Prostate gland (tissue), 2 donors: ENCODE data around the gene PMPCA. TPM values are rescaled to one million over a fixed set of nuclear protein-coding genes. Genes with fewer than 3 reads are reported as not detected.

Experiments
- DNase-seq: peaks from one replicate; pipeline ENCODE4 v3.0.0-alpha.2; 2019; ENCODE audit warnings: low spot score
- H3K27ac ChIP-seq, 2 donors: fragments of 200-600 bp; sonication (generic); 2 replicates each; pipeline ENCODE4 v1.5.1; 2017 to 2019
- H3K27me3 ChIP-seq: fragments of 200-600 bp; sonication (generic); replicated peaks from 2 replicates; pipeline ENCODE4 v1.5.1; 2019; ENCODE audit not compliant: insufficient read depth
- H3K36me3 ChIP-seq, 2 donors: fragments of 200-600 bp; sonication (generic); 1 replicate in 1 of 2; 2 replicates in 1 of 2; pipeline versions ENCODE4 v1.5.1 to v1.8.1; 2017 to 2019
- H3K4me1 ChIP-seq: fragments of 200-600 bp; sonication (generic); replicated peaks from 2 replicates; pipeline ENCODE4 v1.5.1; 2019
- H3K4me3 ChIP-seq, 2 donors: fragments of 200-600 bp; sonication (generic); 2 replicates each; pipeline ENCODE4 v1.5.1; 2017 to 2019
- H3K9me3 ChIP-seq: fragments of 200-600 bp; sonication (generic); 2 replicates; pipeline ENCODE4 v1.5.1; 2017
- CTCF ChIP-seq, 4 experiments: fragments of 200-600 bp in 2 of 4; fragments of 450-650 bp in 2 of 4; sonication (generic) in 2 of 4; IDR thresholded peaks; 1 replicate in 3 of 4; 2 replicates in 1 of 4; pipeline ENCODE4 v1.5.1; 2016 to 2019; ENCODE audit warnings: antibody characterized with exemption in 4 of 4, mild to moderate bottlenecking in 2 of 4, moderate library complexity in 2 of 4
- POLR2A ChIP-seq: fragments of 450-650 bp; IDR thresholded peaks from one replicate; pipeline ENCODE4 v1.6.1; 2016; ENCODE audit warnings: antibody characterized with exemption, mild to moderate bottlenecking
- POLR2AphosphoS5 ChIP-seq: sonication (generic); formaldehyde crosslinking; IDR thresholded peaks from one replicate; pipeline ENCODE4 v1.6.1; 2017; ENCODE audit warnings: antibody characterized with exemption
- WGBS: methylation state at CpG from one replicate; pipeline ENCODE4 v1.1.5; 2018; 5-methylcytosine and 5-hydroxymethylcytosine counted together
- intact Hi-C: fragments of 100-400 bp; cut with DNase I; formaldehyde crosslinking; loops from one replicate; pipeline ENCODE4 v1.14.2; 2022
- total RNA-seq, 2 donors: library from RNA; depleted of rRNA; stranded (reverse); fragments of >200 nt; gene quantifications; one replicate each; pipeline ENCODE4 v1.1.0, GENCODE V29; 2016

PMPCA gene
- total RNA-seq, 2 donors from 2014 or later = 29.2 to 58.7 TPM

DNA sequence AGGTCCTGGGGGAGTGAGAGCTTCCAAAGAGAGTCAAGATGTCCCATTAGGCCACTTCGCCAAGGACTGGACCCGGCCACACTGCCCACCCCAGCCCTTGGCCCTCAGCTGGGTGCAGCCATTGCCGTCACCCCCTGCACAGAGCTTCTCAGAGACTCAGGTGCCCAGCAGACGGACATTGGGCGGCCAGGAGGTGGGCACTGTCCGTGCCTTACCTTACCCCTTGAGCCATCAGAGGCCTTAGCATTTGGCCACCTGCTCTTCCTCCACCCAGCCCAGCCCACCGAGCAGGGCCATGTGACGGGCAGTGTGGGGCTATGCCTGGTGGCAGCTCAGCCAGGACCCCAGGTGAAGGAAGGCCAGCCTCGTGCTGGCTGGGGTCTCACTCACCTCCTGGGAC is 43.6 kb upstream of the PMPCA start:
- no peaks in the 10 kb centered on the region for H3K27me3 ChIP-seq
- no peak for DNase-seq
- H3K9me3 ChIP-seq = no peaks in the 10 kb centered on the region
- H3K4me3 ChIP-seq = no peak overlapping the region
- no peaks in the 10 kb centered on the region for H3K4me1 ChIP-seq
- TF ChIP-seq POLR2A (no peak), CTCF (IDR thresholded peaks at IDR 0.05) (no peak), POLR2AphosphoS5 (no peak)
- H3K27ac ChIP-seq = no peak overlapping the region
- intact Hi-C loops = no loop called here
- WGBS = 95% methylated on average over 6 of the region's 9 CpGs
- no peaks in the 10 kb centered on the region for H3K36me3 ChIP-seq

DNA sequence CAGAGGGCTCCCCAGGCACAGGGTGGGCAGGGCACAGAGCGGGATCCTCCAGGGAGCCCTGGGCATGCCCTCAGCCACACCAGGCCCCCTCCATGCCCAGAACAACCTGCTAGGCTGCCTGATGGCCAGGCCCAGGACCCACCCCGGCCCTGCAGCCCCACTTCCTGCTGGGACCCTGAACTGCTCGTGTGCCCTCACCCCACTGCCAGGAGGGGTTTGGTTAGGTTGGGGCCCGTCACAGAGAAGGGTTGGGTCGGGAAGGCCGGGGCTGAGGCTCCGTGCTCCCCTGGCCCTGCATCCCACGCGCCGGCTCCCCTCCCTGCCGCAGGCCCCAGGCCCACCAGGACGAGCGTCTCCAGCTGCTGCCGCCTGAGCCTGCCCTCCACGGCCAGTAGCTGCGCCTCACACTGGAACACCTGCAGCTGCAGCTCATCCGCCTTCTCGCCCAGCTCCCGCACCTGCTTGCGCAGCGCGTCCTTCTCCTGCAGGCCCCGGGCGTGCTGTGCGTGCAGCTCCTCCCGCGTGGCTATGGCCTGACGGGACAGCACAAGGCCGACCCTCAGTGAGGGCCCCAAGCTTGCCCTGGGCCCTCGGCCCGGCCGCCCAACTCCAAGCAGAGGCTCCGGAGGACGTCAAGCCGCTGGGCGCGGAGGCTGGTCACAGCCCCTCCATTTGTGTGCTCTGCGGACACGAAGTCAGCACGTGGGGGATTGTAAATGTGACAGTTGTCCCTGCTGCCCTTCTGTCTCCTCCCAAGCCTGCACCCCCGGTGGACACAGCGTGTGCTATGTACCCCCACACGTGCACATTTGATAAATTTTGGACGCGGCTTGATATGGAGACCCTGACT is 42.9 kb upstream of the PMPCA start:
- TF ChIP-seq POLR2A (no peak), CTCF (IDR thresholded peaks at IDR 0.05) (no peak), POLR2AphosphoS5 (no peak)
- Histone ChIP-seq H3K4me3 (no peak overlapping the region), H3K9me3 (no peaks in the 10 kb centered on the region), H3K27ac (no peak overlapping the region), H3K36me3 (no peaks in the 10 kb centered on the region), H3K4me1 (no peaks in the 10 kb centered on the region), H3K27me3 (no peaks in the 10 kb centered on the region)
- WGBS = 82% methylated on average over 40 of the region's 45 CpGs
- DNase-seq = no peak
- intact Hi-C loops = no loop called here

GRCh38 chr9:136368190-136368589 is 42.3 kb upstream of the PMPCA start:
- no peak for TF ChIP-seq POLR2AphosphoS5
- no peaks in the 10 kb centered on the region for H3K27me3 ChIP-seq
- 76% methylated on average over 17 of the region's 18 CpGs for WGBS
- H3K27ac ChIP-seq = no peak overlapping the region
- H3K9me3 ChIP-seq = no peaks in the 10 kb centered on the region
- H3K4me1 ChIP-seq = no peaks in the 10 kb centered on the region
- H3K4me3 ChIP-seq = no peak overlapping the region
- intact Hi-C loops = no loop called here
- no peaks in the 10 kb centered on the region for H3K36me3 ChIP-seq
- no peak for DNase-seq

GRCh38 chr9:136370037-136370436 is 40.4 kb upstream of the PMPCA start:
- intact Hi-C loops = no loop called here
- H3K9me3 ChIP-seq = no peaks in the 10 kb centered on the region
- H3K27me3 ChIP-seq = no peaks in the 10 kb centered on the region
- WGBS = 95% methylated on average over 15 of the region's 19 CpGs
- H3K4me3 ChIP-seq = no peak overlapping the region
- no peak for DNase-seq
- H3K27ac ChIP-seq = no peak overlapping the region
- TF ChIP-seq POLR2AphosphoS5 (no peak), CTCF (IDR thresholded peaks at IDR 0.05) (no peak), POLR2A (no peak)
- H3K4me1 ChIP-seq = no peaks in the 10 kb centered on the region
- H3K36me3 ChIP-seq = no peaks in the 10 kb centered on the region

DNA sequence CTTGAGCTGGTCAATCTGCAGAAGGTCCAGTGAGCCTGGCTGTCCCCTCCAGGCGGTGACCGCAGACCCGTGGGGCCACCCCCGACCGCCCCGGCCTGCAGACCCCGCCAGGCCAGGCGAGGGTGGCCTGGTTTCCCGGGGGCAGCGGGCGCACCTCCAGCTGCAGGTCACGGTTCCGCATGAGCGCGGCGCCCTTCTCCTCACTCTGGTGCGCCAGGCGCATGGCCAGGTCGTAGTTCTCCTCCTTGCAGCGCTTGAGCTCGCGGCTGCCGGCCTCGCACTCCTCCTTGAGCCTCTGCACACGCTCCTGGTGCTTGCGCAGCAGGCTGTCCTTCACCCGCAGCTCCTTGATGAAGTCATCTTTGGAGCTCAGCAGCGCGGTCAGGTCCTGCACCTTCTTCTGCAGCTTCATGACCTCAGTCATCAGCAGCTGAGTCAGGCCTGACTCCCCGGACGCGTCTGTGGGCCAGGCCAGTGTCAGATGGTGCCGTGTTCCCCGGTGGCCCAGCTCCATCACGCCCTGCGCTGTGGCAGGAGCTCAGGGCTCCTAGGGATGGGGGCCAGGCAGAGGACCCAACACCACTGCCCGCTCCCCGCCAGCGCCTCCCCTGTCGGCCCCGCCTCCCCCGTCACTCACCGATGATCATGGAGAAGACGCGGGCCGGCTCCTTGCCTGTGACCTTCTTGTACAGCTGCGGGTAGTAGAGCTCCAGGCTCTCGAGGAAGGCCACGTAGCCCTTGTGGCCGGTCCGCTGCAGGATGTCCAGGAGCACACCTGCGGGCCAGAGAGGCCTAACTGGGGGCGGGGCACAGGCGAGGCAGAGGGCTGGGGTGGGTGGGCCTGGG is 39.5 kb upstream of the PMPCA start:
- Histone ChIP-seq H3K27me3 (no peaks in the 10 kb centered on the region), H3K4me3 (no peak overlapping the region), H3K27ac (no peak overlapping the region), H3K9me3 (no peaks in the 10 kb centered on the region), H3K4me1 (no peaks in the 10 kb centered on the region), H3K36me3 (no peaks in the 10 kb centered on the region)
- WGBS = 93% methylated on average over 52 of the region's 54 CpGs
- intact Hi-C loops = no loop called here
- DNase-seq = no peak
- no peak for TF ChIP-seq POLR2A
- no peak for TF ChIP-seq POLR2AphosphoS5
- no peak for TF ChIP-seq CTCF (IDR thresholded peaks at IDR 0.05)
